ENCODE measurements around the gene FTSJ1.

- TF ChIP-seq USF2 (CRISPR knock-in tag; IDR thresholded peaks at IDR 0.05), result no peak
- no peak for TF ChIP-seq CTCF (IDR thresholded peaks at IDR 0.05)
- TF ChIP-seq CREB1 (CRISPR knock-in tag; IDR thresholded peaks at IDR 0.05), result no peak
- no peak for TF ChIP-seq ARID4B (CRISPR knock-in tag; IDR thresholded peaks at IDR 0.05; ENCODE audit: borderline replicate concordance)
- TF ChIP-seq ZNF263 (CRISPR knock-in tag; IDR thresholded peaks at IDR 0.05; ENCODE audit: low read depth), result no peak
- TF ChIP-seq, protein P1, sequence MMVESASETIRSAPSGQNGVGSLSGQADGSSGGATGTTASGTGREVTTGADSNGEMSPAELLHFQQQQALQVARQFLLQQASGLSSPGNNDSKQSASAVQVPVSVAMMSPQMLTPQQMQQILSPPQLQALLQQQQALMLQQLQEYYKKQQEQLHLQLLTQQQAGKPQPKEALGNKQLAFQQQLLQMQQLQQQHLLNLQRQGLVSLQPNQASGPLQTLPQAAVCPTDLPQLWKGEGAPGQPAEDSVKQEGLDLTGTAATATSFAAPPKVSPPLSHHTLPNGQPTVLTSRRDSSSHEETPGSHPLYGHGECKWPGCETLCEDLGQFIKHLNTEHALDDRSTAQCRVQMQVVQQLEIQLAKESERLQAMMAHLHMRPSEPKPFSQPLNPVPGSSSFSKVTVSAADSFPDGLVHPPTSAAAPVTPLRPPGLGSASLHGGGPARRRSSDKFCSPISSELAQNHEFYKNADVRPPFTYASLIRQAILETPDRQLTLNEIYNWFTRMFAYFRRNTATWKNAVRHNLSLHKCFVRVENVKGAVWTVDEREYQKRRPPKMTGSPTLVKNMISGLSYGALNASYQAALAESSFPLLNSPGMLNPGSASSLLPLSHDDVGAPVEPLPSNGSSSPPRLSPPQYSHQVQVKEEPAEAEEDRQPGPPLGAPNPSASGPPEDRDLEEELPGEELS (CRISPR knock-in tag; IDR thresholded peaks at IDR 0.05), result no peak
- no peak for TF ChIP-seq FOXP1 (CRISPR knock-in tag; IDR thresholded peaks at IDR 0.05; ENCODE audit: borderline replicate concordance)
- no peak for TF ChIP-seq EMX1 (CRISPR knock-in tag; IDR thresholded peaks at IDR 0.05)
- no peak for TF ChIP-seq CBFB (CRISPR knock-in tag; IDR thresholded peaks at IDR 0.05; ENCODE audit: low read depth)
- no peak for TF ChIP-seq ZNF281 (CRISPR knock-in tag; IDR thresholded peaks at IDR 0.05)
- no peak for TF ChIP-seq IRF2 (CRISPR knock-in tag; IDR thresholded peaks at IDR 0.05; ENCODE audit: borderline replicate concordance, low read depth)
- no peak for TF ChIP-seq JUN (CRISPR knock-in tag; IDR thresholded peaks at IDR 0.05)
Measured at GRCh38 chrX:48456628-48457331, 19.2 kb upstream of the FTSJ1 start.

Data from WTC11 (cell line).